Esophagus (tissue), 2 donors: ENCODE measurements around the gene CLSTN3. TPM values are rescaled to one million over a fixed set of nuclear protein-coding genes. Genes with fewer than 3 reads are reported as not detected.

ENCODE experiments used
- H3K27ac ChIP-seq, 2 donors: one replicate each; pipeline ENCODE4 v1.5.1; 2013; ENCODE audit warnings: low read depth in 2 of 2, mild to moderate bottlenecking in 2 of 2, inconsistent platforms in 1 of 2, low read length in 1 of 2, moderate library complexity in 1 of 2
- H3K27me3 ChIP-seq, 2 donors: one replicate each; pipeline ENCODE4 v1.6.1; 2013; ENCODE audit warnings: low read length in 2 of 2, control low read depth in 1 of 2, mild to moderate bottlenecking in 1 of 2; ENCODE audit not compliant: insufficient read depth in 2 of 2, control insufficient read depth in 1 of 2
- H3K36me3 ChIP-seq, 2 donors: one replicate each; pipeline ENCODE4 v1.6.1; 2013; ENCODE audit warnings: low read length in 1 of 2; ENCODE audit not compliant: control insufficient read depth in 2 of 2, insufficient read depth in 2 of 2
- H3K4me1 ChIP-seq, 2 donors: one replicate each; pipeline ENCODE4 v1.6.1; 2013; ENCODE audit warnings: low read length in 1 of 2; ENCODE audit not compliant: control insufficient read depth in 2 of 2, insufficient read depth in 2 of 2
- H3K4me3 ChIP-seq, 2 donors: one replicate each; pipeline ENCODE4 v1.5.1; 2013; ENCODE audit warnings: low read length in 2 of 2, mild to moderate bottlenecking in 2 of 2, low read depth in 1 of 2, moderate library complexity in 1 of 2
- H3K9me3 ChIP-seq, 2 donors: one replicate each; pipeline ENCODE4 v1.6.1; 2013; ENCODE audit warnings: mild to moderate bottlenecking in 2 of 2, low read depth in 1 of 2, low read length in 1 of 2, moderate library complexity in 1 of 2; ENCODE audit not compliant: control insufficient read depth in 2 of 2, insufficient read depth in 1 of 2
- WGBS, 2 donors: extraction: QIAGEN DNeasy Blood & Tissue Kit; methylation state at CpG; one replicate each; pipeline ENCODE4 v1.1.7; 2013; 5-methylcytosine and 5-hydroxymethylcytosine counted together
- polyA plus RNA-seq, 2 donors: library from polyadenylated mRNA; stranded (reverse); fragments of 200-250 nt; gene quantifications; one replicate each; pipeline ENCODE4 v1.2.3, GENCODE V29; 2013
- donor health status: healthy with polysubstance abuse.
- donor health status: Bipolar disorder and iron deficiency.

CLSTN3 gene
- polyA plus RNA-seq, 2 donors: 5.3 to 12.0 TPM

DNA sequence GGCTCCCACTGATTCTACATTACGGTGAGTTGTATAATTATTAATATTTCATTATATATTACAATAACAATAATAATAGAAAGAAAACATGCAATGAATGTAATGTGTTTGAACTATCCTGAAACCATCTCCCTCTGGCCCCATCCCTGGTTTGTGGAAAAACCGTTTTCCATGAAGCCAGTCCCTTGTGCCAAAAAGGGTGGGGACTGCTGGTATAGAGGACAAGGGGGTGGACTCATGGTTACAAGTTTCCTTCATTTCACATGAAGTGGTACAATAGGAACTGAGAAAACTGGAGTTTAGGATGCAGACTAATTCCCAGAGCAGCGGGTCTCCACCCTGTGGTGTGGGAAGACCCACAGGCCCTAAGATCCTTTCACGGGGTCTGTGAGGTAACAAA lies 18.1 kb upstream of the CLSTN3 start:
- H3K4me1 ChIP-seq: peaks cover 0 to 3% of the 10 kb centered on the region in 2 donors
- H3K4me3 ChIP-seq: no peak overlapping the region
- no peaks in the 10 kb centered on the region for H3K27me3 ChIP-seq
- H3K36me3 ChIP-seq: peaks cover 0 to 2% of the 10 kb centered on the region in 2 donors
- H3K9me3 ChIP-seq: no peaks in the 10 kb centered on the region
- WGBS, 2 donors: 67 to 79% methylated on average over 4 of the region's 4 CpGs
- H3K27ac ChIP-seq: peak overlapping the region in 1 of 2 donors; percentile 8

DNA sequence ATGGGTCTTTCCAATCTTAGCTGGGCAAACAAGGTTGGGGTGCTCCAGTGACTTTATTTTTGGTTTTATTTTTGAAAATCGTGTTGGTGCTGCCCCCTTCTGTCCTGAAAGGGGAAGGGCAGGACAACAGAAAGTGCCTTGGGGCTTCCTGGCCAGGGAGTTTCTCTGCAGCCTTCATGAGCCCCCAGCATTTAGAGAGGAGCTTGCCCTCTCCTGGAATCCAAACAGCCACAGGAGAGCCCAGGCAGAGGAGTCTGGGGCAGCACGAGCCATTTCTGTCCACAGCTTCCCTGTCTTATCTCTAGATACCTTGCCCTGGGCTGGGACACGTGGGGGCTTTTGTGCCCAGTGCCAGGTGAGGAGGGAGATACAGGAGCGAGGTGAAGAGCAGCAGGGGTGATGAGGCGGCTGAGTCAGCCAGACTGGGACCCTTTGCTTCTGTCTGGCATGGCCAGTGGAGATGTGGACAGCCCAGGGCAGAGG lies 16.7 kb upstream of the CLSTN3 start:
- Histone ChIP-seq H3K36me3 (peaks cover 0 to 2% of the 10 kb centered on the region in 2 donors), H3K4me3 (no peak overlapping the region), H3K9me3 (no peaks in the 10 kb centered on the region), H3K27ac (no peak overlapping the region), H3K4me1 (peaks cover 0 to 3% of the 10 kb centered on the region in 2 donors), H3K27me3 (no peaks in the 10 kb centered on the region)
- 33 to 44% methylated on average over 5 of the region's 5 CpGs for WGBS, 2 donors

DNA sequence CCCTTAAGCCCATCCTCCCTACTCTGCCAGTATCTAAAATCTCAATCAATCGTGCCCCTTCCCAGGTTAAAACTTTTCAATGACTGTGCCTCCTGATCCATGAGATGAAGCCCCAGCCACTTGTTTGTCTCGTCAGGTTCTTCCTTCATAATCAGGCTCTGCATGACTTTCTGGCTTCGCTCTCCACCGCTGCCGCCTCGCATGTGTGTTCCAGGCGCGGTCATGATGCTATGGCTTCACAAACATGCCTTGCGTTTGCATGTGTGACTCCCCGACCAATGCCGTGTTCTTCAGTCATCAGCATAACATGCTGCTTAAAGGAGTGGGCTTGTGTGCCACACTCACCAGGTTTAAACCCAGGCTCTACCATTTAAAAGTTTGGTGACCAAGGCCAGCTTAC lies 16.2 kb upstream of the CLSTN3 start:
- Histone ChIP-seq H3K27ac (no peak overlapping the region), H3K9me3 (no peaks in the 10 kb centered on the region), H3K27me3 (no peaks in the 10 kb centered on the region), H3K36me3 (peaks cover 0 to 2% of the 10 kb centered on the region in 2 donors), H3K4me3 (no peak overlapping the region), H3K4me1 (peaks cover 0 to 3% of the 10 kb centered on the region in 2 donors)
- WGBS, 2 donors: 89% methylated on average over 11 of the region's 11 CpGs

DNA sequence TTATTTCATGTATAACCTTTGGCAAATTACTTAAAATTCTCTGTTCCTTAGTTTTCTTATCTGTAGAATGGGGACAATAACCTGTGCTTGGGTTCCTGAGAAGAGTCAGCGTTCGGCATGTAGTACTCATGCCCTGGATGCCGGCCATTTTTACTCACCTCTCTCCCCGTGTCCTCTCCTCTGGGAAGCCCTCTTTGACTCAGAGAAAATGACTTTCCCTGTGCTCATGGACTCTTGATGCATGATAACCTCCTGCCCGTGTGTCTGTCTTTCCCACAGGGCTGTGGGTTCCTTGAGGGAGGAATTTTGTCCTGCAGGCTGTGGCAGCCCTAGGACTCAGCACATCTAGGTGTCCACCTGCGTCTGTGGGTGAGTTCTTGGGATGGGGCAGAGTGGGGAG lies 15.3 kb upstream of the CLSTN3 start:
- Histone ChIP-seq H3K36me3 (peaks cover 0 to 2% of the 10 kb centered on the region in 2 donors), H3K27ac (no peak overlapping the region), H3K27me3 (no peaks in the 10 kb centered on the region), H3K4me3 (no peak overlapping the region), H3K9me3 (no peaks in the 10 kb centered on the region), H3K4me1 (no peaks in the 10 kb centered on the region)
- 90 to 93% methylated on average over 6 of the region's 6 CpGs for WGBS, 2 donors

DNA sequence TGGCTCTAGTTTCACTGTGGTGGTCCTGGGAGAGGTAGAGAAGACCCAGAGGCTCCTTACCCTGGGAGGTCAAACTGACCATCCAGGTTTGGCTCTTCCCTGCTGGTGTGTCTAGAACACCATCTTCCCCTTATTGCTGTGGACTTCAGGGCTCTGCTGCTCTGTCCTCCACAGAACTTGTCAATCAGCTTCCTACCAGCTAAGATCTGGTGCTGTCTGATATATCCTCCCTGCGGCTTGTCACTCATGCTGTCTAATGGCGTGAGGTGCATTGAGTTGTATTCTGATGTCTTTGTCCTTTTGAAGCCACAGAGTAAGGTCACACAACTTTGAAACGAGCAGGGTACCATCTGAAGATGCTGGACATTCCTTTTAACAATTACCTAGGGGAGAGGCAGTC lies 14.0 kb upstream of the CLSTN3 start:
- Histone ChIP-seq H3K27ac (no peak overlapping the region), H3K4me1 (peaks cover 0 to 3% of the 10 kb centered on the region in 2 donors), H3K9me3 (no peaks in the 10 kb centered on the region), H3K36me3 (peaks cover 0 to 2% of the 10 kb centered on the region in 2 donors), H3K27me3 (no peaks in the 10 kb centered on the region), H3K4me3 (no peak overlapping the region)
- 86% methylated on average over 3 of the region's 3 CpGs for WGBS, 2 donors

DNA sequence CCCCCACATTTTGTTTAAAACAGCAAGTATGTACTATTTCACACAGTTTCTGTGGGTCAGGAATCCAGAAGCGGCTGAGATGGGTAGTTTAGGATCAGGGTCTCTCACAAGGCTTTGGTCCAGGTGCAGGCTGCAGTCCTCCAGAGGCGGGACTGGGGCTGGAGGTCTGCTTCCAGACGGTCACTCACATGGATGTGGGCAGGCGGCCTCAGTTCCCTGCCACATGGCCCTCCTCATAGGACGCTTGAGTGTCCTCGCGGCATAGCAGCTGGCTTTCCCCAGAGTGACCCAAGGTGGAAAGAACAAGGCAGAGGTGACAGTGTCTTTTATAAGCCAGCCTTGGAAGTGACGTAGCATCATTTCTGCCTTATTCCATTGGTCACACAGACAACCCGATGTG lies 13.3 kb upstream of the CLSTN3 start:
- H3K4me3 ChIP-seq: no peak overlapping the region
- H3K27me3 ChIP-seq: no peaks in the 10 kb centered on the region
- H3K27ac ChIP-seq: no peak overlapping the region
- 90 to 94% methylated on average over 9 of the region's 9 CpGs for WGBS, 2 donors
- H3K4me1 ChIP-seq: peaks cover 0 to 3% of the 10 kb centered on the region in 2 donors
- H3K9me3 ChIP-seq: no peaks in the 10 kb centered on the region
- H3K36me3 ChIP-seq: peaks cover 0 to 2% of the 10 kb centered on the region in 2 donors

DNA sequence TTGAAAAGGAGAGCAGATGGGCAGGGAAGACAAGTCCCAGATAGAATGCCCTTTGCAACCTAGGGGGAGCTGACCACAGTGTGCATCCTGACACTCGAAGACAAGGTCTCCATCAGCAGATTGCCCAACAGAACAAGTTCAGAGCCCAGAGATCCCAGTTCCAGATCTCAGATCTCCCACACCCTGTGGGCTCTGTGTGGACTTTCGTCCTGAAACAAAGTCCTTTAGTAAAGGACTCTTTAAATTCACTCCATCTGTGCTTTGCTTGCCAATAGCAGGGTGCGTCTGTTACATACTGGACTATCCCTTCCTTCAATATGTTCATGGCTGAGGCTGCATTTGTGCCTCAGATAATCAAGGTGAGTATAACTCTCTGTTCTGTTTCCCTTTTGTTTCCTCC lies 12.5 kb upstream of the CLSTN3 start:
- no peak overlapping the region for H3K27ac ChIP-seq
- H3K27me3 ChIP-seq: no peaks in the 10 kb centered on the region
- WGBS, 2 donors: 77 to 95% methylated on average over 3 of the region's 3 CpGs
- H3K4me3 ChIP-seq: no peak overlapping the region
- H3K9me3 ChIP-seq: no peaks in the 10 kb centered on the region
- H3K36me3 ChIP-seq: peaks cover 0 to 2% of the 10 kb centered on the region in 2 donors
- peaks cover 0 to 3% of the 10 kb centered on the region in 2 donors for H3K4me1 ChIP-seq

DNA sequence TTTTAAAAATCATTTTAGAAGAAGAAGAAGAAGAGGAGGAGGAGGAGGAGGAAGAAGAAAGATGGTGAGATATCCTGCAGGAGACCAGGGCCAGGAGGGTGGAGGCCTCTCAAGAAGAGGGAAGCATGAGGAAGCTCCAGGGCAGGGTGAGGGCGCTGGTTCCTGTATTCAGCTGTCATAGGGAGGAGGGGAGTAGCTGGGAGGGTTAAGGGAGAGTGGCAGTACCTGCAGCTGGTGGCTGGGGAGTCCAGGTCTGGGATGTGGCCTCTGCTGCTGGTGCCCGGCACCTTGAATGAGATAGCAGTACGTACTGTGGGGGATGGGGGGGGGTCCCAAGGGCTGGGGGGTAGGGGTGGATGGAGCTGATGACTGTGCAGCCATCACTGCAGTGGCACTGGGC lies 11.3 kb upstream of the CLSTN3 start:
- Histone ChIP-seq H3K9me3 (no peaks in the 10 kb centered on the region), H3K4me1 (peaks cover 0 to 3% of the 10 kb centered on the region in 2 donors), H3K36me3 (peaks cover 0 to 2% of the 10 kb centered on the region in 2 donors), H3K4me3 (no peak overlapping the region), H3K27ac (no peak overlapping the region), H3K27me3 (no peaks in the 10 kb centered on the region)
- WGBS, 2 donors: 75 to 87% methylated on average over 3 of the region's 3 CpGs

DNA sequence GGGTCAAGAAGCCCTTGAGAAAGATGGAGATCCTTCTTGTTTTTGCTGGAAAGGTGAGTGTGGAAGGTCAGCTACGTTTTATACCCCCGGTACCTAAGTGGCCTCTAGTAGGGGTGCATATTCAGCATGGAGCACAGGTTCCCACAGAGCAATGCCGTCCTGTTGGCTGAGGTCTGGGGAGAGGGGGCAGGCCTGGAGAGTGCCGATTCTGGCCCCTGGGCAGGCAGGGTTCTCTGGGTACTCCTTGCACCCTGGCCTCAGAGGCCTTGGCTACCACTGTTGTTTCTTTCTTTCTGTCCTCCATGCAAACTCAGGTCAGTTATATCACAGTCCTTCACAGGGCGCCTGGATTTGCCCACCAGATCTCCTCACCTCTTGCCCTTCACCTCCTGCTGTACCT lies 10.0 kb upstream of the CLSTN3 start:
- peaks cover 0 to 3% of the 10 kb centered on the region in 2 donors for H3K4me1 ChIP-seq
- H3K27me3 ChIP-seq: no peaks in the 10 kb centered on the region
- H3K36me3 ChIP-seq: peaks cover 0 to 2% of the 10 kb centered on the region in 2 donors
- H3K27ac ChIP-seq: no peak overlapping the region
- no peak overlapping the region for H3K4me3 ChIP-seq
- WGBS, 2 donors: 90 to 95% methylated on average over 4 to 5 of the region's 5 CpGs
- H3K9me3 ChIP-seq: no peaks in the 10 kb centered on the region

DNA sequence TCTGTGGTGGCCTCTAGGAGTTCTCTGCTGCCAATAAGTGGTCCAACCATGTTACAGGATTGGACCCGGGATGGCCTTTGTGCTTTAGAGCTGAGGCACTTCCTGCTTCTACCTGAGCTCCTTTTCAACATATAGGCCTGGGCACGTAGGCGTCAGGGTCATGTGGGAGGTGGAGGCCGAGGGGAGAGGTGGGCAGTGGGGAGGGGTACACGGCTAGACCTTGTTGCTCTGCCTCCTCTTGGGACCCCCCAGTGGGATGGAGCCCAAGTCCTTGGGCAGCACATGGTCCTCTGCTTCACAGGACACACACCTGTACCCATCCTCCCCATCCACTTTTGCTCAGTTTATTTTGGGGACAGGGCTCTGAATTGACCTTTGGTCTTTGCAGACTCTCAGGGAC lies 8.8 kb upstream of the CLSTN3 start:
- Histone ChIP-seq H3K4me3 (no peak overlapping the region), H3K27ac (no peak overlapping the region), H3K27me3 (no peaks in the 10 kb centered on the region), H3K9me3 (no peaks in the 10 kb centered on the region), H3K4me1 (peaks cover 0 to 3% of the 10 kb centered on the region in 2 donors), H3K36me3 (peaks cover 0 to 2% of the 10 kb centered on the region in 2 donors)
- WGBS, 2 donors: 73 to 84% methylated on average over 5 of the region's 5 CpGs
